ENCODE results near the gene PHC2. TPM values are rescaled to one million over a fixed set of nuclear protein-coding genes. Genes with fewer than 3 reads are reported as not detected.

PHC2 gene
- total RNA-seq, 2 experiments from 2014 or later: 37.7 to 39.5 TPM

DNA sequence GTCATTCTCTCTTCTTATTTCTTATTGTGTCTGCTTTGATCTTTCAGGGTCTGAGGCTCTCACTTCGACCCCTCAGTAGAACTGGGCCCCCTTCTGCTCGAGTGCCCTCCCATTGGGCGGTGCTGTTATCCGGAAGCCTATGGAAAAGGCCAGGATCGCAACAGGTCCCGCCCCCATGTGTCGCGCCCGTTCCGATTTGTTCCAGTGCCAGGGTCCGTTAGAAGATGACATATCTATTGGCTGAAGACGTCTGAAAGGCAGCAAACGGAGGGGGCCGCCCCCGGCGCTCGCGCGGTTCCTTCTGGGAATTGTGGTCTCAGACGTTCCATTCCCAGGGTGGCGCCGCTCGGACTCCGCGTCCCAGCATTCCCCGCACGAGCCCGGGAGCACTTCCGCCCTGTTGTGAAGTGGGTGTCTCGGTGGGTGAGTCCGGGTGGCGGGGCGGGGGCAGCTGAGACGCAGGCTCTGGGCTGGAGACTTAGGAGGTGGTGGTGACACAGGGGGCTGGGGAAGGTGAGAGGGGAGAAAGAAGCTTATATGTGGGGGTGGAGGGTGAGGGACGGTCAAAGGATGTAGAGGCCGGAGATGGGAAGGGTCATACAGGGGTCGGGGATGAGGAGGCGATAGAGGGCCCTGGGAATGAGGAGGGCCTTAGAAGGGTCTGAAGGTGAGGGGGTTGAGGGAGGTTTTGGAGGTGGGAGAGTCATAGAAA lies 41.5 kb upstream of the PHC2 start, which contains the start of gene ZSCAN20:
Gene ZSCAN20 (plus strand): TSS at position 377 of the 712 bp plus-strand sequence. CDS start 6,644 bp downstream, outside the sequence.
- H3K27ac ChIP-seq (ENCODE audit: low read depth in 1 of 2, low read length in 2 of 2): peak within 1 kb of the TSS; percentile 31 to 39
- peak within 1 kb of the TSS; percentile 63 for H3K4me3 ChIP-seq (ENCODE audit: low read length)
- ChIA-PET CTCF (no interaction called here), POLR2A (interaction anchor here (0.8 kb wide), 1 partner anchor 345 kb away, joined by 4 read pairs; no protein-coding TSS in a partner anchor)
- no peaks in the 10 kb centered on the region for H3K27me3 Mint-ChIP-seq
- no peaks in the 10 kb centered on the region for H3K36me3 Mint-ChIP-seq (ENCODE audit: low read depth)
- no peaks in the 10 kb centered on the region for H3K9me3 ChIP-seq (ENCODE audit: control insufficient read depth in 1 of 2, insufficient read depth in 1 of 2, low read length in 2 of 2)
- TF ChIP-seq, protein P1, sequence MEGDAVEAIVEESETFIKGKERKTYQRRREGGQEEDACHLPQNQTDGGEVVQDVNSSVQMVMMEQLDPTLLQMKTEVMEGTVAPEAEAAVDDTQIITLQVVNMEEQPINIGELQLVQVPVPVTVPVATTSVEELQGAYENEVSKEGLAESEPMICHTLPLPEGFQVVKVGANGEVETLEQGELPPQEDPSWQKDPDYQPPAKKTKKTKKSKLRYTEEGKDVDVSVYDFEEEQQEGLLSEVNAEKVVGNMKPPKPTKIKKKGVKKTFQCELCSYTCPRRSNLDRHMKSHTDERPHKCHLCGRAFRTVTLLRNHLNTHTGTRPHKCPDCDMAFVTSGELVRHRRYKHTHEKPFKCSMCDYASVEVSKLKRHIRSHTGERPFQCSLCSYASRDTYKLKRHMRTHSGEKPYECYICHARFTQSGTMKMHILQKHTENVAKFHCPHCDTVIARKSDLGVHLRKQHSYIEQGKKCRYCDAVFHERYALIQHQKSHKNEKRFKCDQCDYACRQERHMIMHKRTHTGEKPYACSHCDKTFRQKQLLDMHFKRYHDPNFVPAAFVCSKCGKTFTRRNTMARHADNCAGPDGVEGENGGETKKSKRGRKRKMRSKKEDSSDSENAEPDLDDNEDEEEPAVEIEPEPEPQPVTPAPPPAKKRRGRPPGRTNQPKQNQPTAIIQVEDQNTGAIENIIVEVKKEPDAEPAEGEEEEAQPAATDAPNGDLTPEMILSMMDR (IDR thresholded peaks at IDR 0.05): no peak
- H3K4me1 ChIP-seq (ENCODE audit: insufficient read depth, low read length): peaks cover 22% of the 10 kb centered on the region
- peaks cover 38% of the 10 kb centered on the region for H3K4me1 Mint-ChIP-seq (ENCODE audit: low read depth)
- H3K27me3 ChIP-seq (ENCODE audit: control insufficient read depth in 1 of 2, insufficient read depth in 2 of 2, low read length in 2 of 2): no peaks in the 10 kb centered on the region
- peak; percentile 98 for ATAC-seq (ENCODE audit: poor library complexity)
- peak within 1 kb of the TSS; percentile 24 for H3K27ac Mint-ChIP-seq
- intact Hi-C loops (cut with DNase I, micrococcal nuclease): loop anchor here in 1 of 2 experiments (2.0 to 10.0 kb wide), 7 partner anchors 105 to 828 kb away; partner anchors contain the start of genes AK2, AZIN2, S100PBP and YARS1
- peak within 1 kb of the TSS; percentile 90 for H3K4me3 Mint-ChIP-seq
- peak; percentile 62 to 91 (median 80) for DNase-seq
- no peaks in the 10 kb centered on the region for H3K36me3 ChIP-seq (ENCODE audit: insufficient read depth, low read length)
- no peaks in the 10 kb centered on the region for H3K9me3 Mint-ChIP-seq

DNA sequence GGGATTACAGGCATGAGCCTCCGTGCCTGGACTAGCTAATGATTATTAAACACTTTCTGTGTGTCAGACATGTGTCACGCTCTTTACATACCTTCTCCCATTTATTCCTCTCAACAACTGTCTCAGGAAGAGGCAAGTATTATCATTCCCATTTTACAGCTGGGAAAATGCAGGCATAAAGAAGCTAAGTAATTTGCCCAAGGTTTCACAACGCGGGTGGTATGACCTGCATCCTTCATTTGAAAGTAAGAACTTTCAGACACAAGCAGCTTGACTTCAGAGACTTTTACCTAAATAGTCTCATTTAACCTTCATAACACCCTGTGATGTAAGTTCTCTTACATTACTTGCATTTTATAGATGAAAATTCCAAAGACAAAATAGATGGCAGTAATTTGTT lies 40.5 kb upstream of the PHC2 start:
- H3K9me3 ChIP-seq (ENCODE audit: control insufficient read depth in 1 of 2, insufficient read depth in 1 of 2, low read length in 2 of 2): no peaks in the 10 kb centered on the region

DNA sequence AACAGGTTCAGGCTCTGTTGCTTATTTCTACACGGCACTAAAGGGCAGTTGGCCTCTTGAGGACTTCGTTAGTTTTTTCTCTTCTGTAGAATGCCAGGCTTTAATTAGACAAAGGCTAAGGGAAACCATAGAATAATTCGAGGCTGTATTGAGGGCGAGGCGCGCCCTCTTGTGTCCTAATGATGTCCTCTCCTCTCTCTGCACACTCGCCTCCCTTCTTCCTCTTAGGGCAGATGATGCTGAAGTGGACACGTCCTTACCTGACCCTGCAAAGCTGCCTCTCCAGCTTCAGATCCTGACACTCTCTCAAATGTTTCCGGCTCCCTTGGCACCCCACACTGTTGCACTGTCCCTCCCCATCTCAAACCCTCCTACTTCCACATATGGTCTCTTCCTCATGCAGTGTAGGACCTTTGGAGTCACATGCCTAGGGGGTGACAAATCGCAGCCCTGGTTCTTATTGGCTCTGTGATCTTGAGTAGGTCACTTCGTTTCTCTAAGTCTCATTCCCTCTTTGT lies 39.7 kb upstream of the PHC2 start:
- Mint-ChIP-seq H3K27me3 (no peaks in the 10 kb centered on the region), H3K4me3 (peak overlapping the region; percentile 74), H3K4me1 (ENCODE audit: low read depth) (peaks cover 38% of the 10 kb centered on the region), H3K27ac (peak overlapping the region; percentile 8), H3K36me3 (ENCODE audit: low read depth) (no peaks in the 10 kb centered on the region), H3K9me3 (no peaks in the 10 kb centered on the region)
- Histone ChIP-seq H3K27me3 (ENCODE audit: control insufficient read depth in 1 of 2, insufficient read depth in 2 of 2, low read length in 2 of 2) (no peaks in the 10 kb centered on the region), H3K4me3 (ENCODE audit: low read length) (no peak overlapping the region), H3K27ac (ENCODE audit: low read depth in 1 of 2, low read length in 2 of 2) (no peak overlapping the region), H3K36me3 (ENCODE audit: insufficient read depth, low read length) (no peaks in the 10 kb centered on the region), H3K4me1 (ENCODE audit: insufficient read depth, low read length) (peaks cover 22% of the 10 kb centered on the region), H3K9me3 (ENCODE audit: control insufficient read depth in 1 of 2, insufficient read depth in 1 of 2, low read length in 2 of 2) (no peaks in the 10 kb centered on the region)
- peak; percentile 23 for ATAC-seq (ENCODE audit: poor library complexity)
- DNase-seq: peak in 13 of 14 experiments; percentile 21 to 76 (median 45)
- CTCF ChIA-PET: interaction anchor here (1.2 to 1.6 kb wide), 2 partner anchors 14 to 175 kb away, joined by 3 to 7 read pairs; no protein-coding TSS in a partner anchor
- intact Hi-C loops (cut with DNase I, micrococcal nuclease): loop anchor here (1.0 to 10.0 kb wide), 8 partner anchors 103 to 826 kb away; partner anchors contain the start of genes AZIN2 (in 1 of the 2), S100PBP (in 1 of the 2) and YARS1 (in 1 of the 2)
- TF ChIP-seq, protein P1 (IDR thresholded peaks at IDR 0.05): peak; percentile 77
- POLR2A ChIA-PET: interaction anchor here (0.8 kb wide), 1 partner anchor 343 kb away, joined by 4 read pairs; no protein-coding TSS in a partner anchor

More for the DNA sequence above, 40.5 kb upstream of the PHC2 start:
- Mint-ChIP-seq H3K4me1 (ENCODE audit: low read depth) (peaks cover 38% of the 10 kb centered on the region), H3K27me3 (no peaks in the 10 kb centered on the region), H3K36me3 (ENCODE audit: low read depth) (no peaks in the 10 kb centered on the region), H3K27ac (no peak overlapping the region), H3K9me3 (no peaks in the 10 kb centered on the region), H3K4me3 (no peak overlapping the region)
- Histone ChIP-seq H3K4me1 (ENCODE audit: insufficient read depth, low read length) (peaks cover 22% of the 10 kb centered on the region), H3K27ac (ENCODE audit: low read depth in 1 of 2, low read length in 2 of 2) (no peak overlapping the region), H3K27me3 (ENCODE audit: control insufficient read depth in 1 of 2, insufficient read depth in 2 of 2, low read length in 2 of 2) (no peaks in the 10 kb centered on the region), H3K36me3 (ENCODE audit: insufficient read depth, low read length) (no peaks in the 10 kb centered on the region), H3K4me3 (ENCODE audit: low read length) (no peak overlapping the region)
- POLR2A ChIA-PET: interaction anchor here (0.8 kb wide), 1 partner anchor 344 kb away, joined by 4 read pairs; no protein-coding TSS in a partner anchor
- TF ChIP-seq, protein P1 (IDR thresholded peaks at IDR 0.05): no peak
- DNase-seq (no peak), ATAC-seq (ENCODE audit: poor library complexity) (no peak)
- intact Hi-C loops (cut with DNase I, micrococcal nuclease): loop anchor here in 1 of 2 experiments (2.0 to 10.0 kb wide), 7 partner anchors 104 to 827 kb away; partner anchors contain the start of genes AZIN2, S100PBP and YARS1
- CTCF ChIA-PET: interaction anchor here (1.2 to 1.6 kb wide), 2 partner anchors 15 to 176 kb away, joined by 3 to 7 read pairs; no protein-coding TSS in a partner anchor

Data from CD4-positive, alpha-beta T cell (primary cell).